A673 (cell line): ENCODE measurements around the gene KLF11. TPM values are rescaled to one million over a fixed set of nuclear protein-coding genes. Genes with fewer than 3 reads are reported as not detected.

ENCODE experiments used
- BruUV-seq: library from RNA; stranded (reverse); fragments of 400-500 nt; replicated peaks from 2 replicates; lab custom pipeline; 2021; lab: Mats Ljungman, UMichigan
- CTCF ChIA-PET: fragments of 300-600 bp; sonication (Branson Sonifier 250); formaldehyde crosslinking; loops from one replicate; lab custom pipeline; 2022; ENCODE audit warnings: antibody characterized with exemption; lab: Charles Lee
- POLR2A ChIA-PET: fragments of 300-600 bp; sonication (Branson Sonifier 250); formaldehyde crosslinking; loops from one replicate; lab custom pipeline; 2022; ENCODE audit warnings: antibody characterized with exemption; ENCODE audit not compliant: low non-redundant PET; lab: Charles Lee
- DNase-seq: peaks from one replicate; pipeline ENCODE4 v3.0.0-alpha.2; 2015; ENCODE audit warnings: low spot score
- H3K27ac ChIP-seq: fragments of 200-600 bp; sonication (generic); 2 replicates; pipeline ENCODE4 v1.5.1; 2016; ENCODE audit warnings: mixed run types, low read depth, mild to moderate bottlenecking, mixed read lengths, antibody characterized with exemption, low read length; ENCODE audit not compliant: poor library complexity, severe bottlenecking
- H3K27me3 ChIP-seq: fragments of 200-600 bp; sonication (generic); replicated peaks from 2 replicates; pipeline ENCODE4 v1.6.1; 2017; ENCODE audit warnings: mixed run types, low read depth, mild to moderate bottlenecking, mixed read lengths, antibody characterized with exemption, low read length; ENCODE audit not compliant: insufficient read depth, poor library complexity
- H3K36me3 ChIP-seq: fragments of 200-600 bp; sonication (generic); 2 replicates; pipeline ENCODE4 v1.6.1; 2016; ENCODE audit warnings: mixed run types, mild to moderate bottlenecking, mixed read lengths, antibody characterized with exemption, low read length; ENCODE audit not compliant: insufficient read depth, poor library complexity, severe bottlenecking
- H3K4me1 ChIP-seq: fragments of 200-600 bp; sonication (generic); 2 replicates; pipeline ENCODE4 v1.6.1; 2017; ENCODE audit warnings: mixed run types, mild to moderate bottlenecking, mixed read lengths, antibody characterized with exemption, low read length; ENCODE audit not compliant: insufficient read depth, poor library complexity, severe bottlenecking
- H3K4me3 ChIP-seq: fragments of 200-600 bp; sonication (generic); 2 replicates; pipeline ENCODE4 v1.5.1; 2016; ENCODE audit warnings: low read depth, mixed run types, mild to moderate bottlenecking, mixed read lengths, low read length; ENCODE audit not compliant: poor library complexity, severe bottlenecking
- H3K9me3 ChIP-seq: fragments of 200-600 bp; sonication (generic); 2 replicates; pipeline ENCODE4 v1.6.1; 2016; ENCODE audit warnings: mixed run types, low read depth, mild to moderate bottlenecking, mixed read lengths, antibody characterized with exemption, low read length; ENCODE audit not compliant: poor library complexity, severe bottlenecking
- EZH2 ChIP-seq: fragments of 200-600 bp; sonication (generic); IDR thresholded peaks from 2 replicates; pipeline ENCODE4 v1.6.1; 2017; ENCODE audit warnings: borderline replicate concordance, low read depth, mild to moderate bottlenecking, mixed read lengths, antibody characterized with exemption, low read length; ENCODE audit not compliant: poor library complexity, severe bottlenecking
- intact Hi-C: fragments of 100-400 bp; cut with micrococcal nuclease; formaldehyde crosslinking; loops from one replicate; pipeline ENCODE4 v1.10.0; 2022; ENCODE audit not compliant: unreplicated experiment
- total RNA-seq: library from RNA; stranded (reverse); gene quantifications from 2 replicates; pipeline ENCODE4 v1.2.3, GENCODE V29; 2021
- TF ChIP-seq, protein P1 (sequence below): fragments of 300-800, 200-600 bp; sonication (generic); conservative IDR thresholded peaks from 2 replicates; pipeline ENCODE4 v1.5.1; 2017; ENCODE audit warnings: low read depth, mild to moderate bottlenecking, antibody characterized with exemption, low read length, moderate library complexity, mixed read lengths

KLF11 gene
- total RNA-seq, 1 experiment from 2014 or later: 3.0 TPM

DNA sequence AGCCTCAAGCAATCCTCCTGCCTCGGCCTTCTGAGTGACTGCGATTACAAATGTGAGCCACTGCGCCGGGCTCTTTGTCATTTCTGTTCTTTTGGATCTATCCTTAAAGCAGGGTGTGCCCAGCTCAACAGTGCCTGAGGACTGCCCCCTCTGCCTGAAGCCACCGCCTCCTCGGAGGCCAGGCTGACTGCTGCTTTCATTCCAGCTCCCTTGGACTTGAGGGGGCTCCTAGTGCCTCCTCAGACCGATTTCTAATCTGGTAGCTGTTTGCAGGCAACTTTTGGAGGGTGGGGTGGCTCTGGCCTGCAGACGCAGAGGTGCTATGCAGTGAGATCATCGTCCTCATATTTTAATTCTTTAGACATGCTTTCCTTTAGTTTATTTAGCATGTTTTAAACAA lies 35.9 kb upstream of the KLF11 start:
- ChIA-PET POLR2A (no interaction called here), CTCF (interaction anchor here (1.3 kb wide), 1 partner anchor 23 kb away, joined by 4 read pairs; no protein-coding TSS in a partner anchor)
- Histone ChIP-seq H3K9me3 (no peaks in the 10 kb centered on the region), H3K4me3 (no peak overlapping the region), H3K27me3 (no peaks in the 10 kb centered on the region), H3K4me1 (peaks cover 7% of the 10 kb centered on the region), H3K36me3 (no peaks in the 10 kb centered on the region), H3K27ac (no peak overlapping the region)
- BruUV-seq: no TSS peak
- TF ChIP-seq, protein P1, sequence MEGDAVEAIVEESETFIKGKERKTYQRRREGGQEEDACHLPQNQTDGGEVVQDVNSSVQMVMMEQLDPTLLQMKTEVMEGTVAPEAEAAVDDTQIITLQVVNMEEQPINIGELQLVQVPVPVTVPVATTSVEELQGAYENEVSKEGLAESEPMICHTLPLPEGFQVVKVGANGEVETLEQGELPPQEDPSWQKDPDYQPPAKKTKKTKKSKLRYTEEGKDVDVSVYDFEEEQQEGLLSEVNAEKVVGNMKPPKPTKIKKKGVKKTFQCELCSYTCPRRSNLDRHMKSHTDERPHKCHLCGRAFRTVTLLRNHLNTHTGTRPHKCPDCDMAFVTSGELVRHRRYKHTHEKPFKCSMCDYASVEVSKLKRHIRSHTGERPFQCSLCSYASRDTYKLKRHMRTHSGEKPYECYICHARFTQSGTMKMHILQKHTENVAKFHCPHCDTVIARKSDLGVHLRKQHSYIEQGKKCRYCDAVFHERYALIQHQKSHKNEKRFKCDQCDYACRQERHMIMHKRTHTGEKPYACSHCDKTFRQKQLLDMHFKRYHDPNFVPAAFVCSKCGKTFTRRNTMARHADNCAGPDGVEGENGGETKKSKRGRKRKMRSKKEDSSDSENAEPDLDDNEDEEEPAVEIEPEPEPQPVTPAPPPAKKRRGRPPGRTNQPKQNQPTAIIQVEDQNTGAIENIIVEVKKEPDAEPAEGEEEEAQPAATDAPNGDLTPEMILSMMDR: no peak
- no peak for TF ChIP-seq EZH2
- DNase-seq: no peak
- intact Hi-C loops: no loop called here

DNA sequence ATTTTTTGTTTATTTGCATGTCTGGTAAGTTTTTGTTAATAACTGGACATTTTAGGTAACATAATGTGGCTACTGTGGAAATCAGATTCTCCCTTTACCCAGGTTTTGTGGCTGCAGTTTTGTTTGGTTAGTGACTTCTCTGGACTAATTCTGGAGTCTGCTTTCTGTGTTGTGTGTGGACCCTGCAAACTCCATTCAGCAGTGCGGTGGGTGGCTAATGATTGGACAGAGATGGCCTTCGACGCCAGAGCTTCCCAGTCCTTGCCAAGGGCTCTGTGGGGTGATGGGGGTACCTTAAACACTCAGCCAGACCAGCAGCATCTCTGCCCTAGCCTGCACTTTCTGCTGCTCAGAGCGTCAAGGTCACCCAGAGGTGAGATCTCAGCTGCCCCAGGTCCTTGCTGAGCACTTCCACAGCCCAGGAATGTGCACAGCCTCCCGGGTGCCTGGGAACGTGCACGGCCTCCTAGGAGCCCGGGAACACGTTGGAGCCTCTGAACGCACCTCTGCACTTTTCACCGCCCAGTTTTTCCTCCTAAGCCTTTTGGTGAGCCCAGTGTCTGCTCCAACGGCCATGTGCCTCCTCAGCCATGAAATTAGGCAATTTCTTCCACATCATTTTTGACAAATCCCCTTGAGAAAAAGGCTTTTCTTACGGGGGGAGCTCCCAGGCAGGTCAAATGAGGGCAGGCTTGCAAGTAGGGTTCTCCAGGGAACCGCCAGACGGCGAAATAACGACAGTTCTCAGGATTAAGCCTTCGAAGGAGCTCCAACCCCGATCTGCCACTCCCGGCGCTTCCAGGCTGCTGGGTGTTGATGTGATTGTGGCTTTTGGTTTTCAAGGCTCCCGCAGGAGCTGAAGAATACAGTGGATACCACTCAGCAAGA lies 35.2 kb upstream of the KLF11 start:
- no TSS peak for BruUV-seq
- no peak for DNase-seq
- no peak overlapping the region for H3K4me3 ChIP-seq

DNA sequence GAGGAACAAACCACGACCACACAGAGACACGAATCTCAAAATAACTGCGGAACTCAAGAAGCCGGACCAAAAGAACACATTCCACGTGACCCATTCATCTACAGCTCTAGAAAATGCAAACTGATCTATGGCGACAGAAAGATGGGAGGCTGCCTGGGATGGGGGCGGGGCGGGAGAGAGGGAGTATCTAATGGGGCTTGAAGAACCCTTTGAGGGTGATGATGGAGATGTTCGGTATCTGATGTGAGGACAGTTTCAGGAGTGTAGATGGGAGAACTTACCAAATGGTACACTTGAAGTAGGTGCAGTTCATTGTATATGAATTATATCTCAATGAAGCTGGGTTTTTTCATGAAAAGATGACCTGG lies 34.6 kb upstream of the KLF11 start:
- Histone ChIP-seq H3K4me1 (peaks cover 5% of the 10 kb centered on the region), H3K9me3 (no peaks in the 10 kb centered on the region), H3K27ac (no peak overlapping the region), H3K4me3 (no peak overlapping the region), H3K36me3 (no peaks in the 10 kb centered on the region), H3K27me3 (no peaks in the 10 kb centered on the region)
- no peak for DNase-seq
- no peak for TF ChIP-seq EZH2
- TF ChIP-seq, protein P1: no peak
- ChIA-PET CTCF (no interaction called here), POLR2A (no interaction called here)
- BruUV-seq: no TSS peak
- intact Hi-C loops: no loop called here

More for the DNA sequence above, 35.2 kb upstream of the KLF11 start:
- intact Hi-C loops: no loop called here
- Histone ChIP-seq H3K4me1 (peaks cover 5% of the 10 kb centered on the region), H3K9me3 (no peaks in the 10 kb centered on the region), H3K27me3 (no peaks in the 10 kb centered on the region), H3K27ac (no peak overlapping the region), H3K36me3 (no peaks in the 10 kb centered on the region)
- ChIA-PET POLR2A (no interaction called here), CTCF (interaction anchor here (1.3 kb wide), 1 partner anchor 24 kb away, joined by 4 read pairs; no protein-coding TSS in a partner anchor)
- no peak for TF ChIP-seq EZH2
- TF ChIP-seq, protein P1: no peak
